GM21825 (cell line): Measurements from ENCODE around the gene PRSS57.
"Not testable (repeated sequence)": the region's sequence is repeated elsewhere in the genome, so short reads cannot be mapped to it uniquely, and the experiment has no call there.

Source experiments
- ATAC-seq: cut with Tn5 transposase; IDR thresholded peaks from one replicate; pipeline ENCODE4 v1.9.1; 2021; ENCODE audit warnings: mild to moderate bottlenecking, moderate library complexity; ENCODE audit not compliant: unreplicated experiment

PRSS57 gene

DNA sequence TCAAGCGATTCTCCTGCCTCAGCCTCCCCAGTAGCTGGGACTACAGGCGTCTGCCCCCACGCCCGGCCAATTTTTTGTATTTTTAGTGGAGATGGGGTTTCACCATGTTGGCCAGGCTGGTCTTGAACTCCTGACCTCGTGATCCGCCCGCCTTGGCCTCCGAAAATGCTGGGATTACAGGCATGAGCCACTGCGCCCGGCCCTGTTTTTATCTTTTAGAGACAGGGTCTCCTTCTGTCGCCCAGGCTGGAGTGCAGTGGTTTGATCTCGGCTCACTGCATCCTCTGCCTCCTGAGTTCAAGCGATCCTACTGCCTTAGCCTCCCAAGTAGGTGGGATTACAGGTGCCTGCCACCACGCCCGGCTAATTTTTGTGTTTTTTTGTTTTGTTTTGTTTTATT is 3.3 kb upstream of the PRSS57 start:
- ATAC-seq = not testable (repeated sequence)

GRCh38 chr19:694481-695351 is 536 bp downstream of the PRSS57 start:
- no peak for ATAC-seq

- ATAC-seq = no peak
These were observed 5.0 kb downstream of the PRSS57 start for GRCh38 chr19:690203-690602.

GRCh38 chr19:688992-689391 is 6.3 kb downstream of the PRSS57 start:
- ATAC-seq = no peak

GRCh38 chr19:688214-688613 is 7.0 kb downstream of the PRSS57 start:
- no peak for ATAC-seq

GRCh38 chr19:687569-688166 is 7.6 kb downstream of the PRSS57 start:
- no peak for ATAC-seq

DNA sequence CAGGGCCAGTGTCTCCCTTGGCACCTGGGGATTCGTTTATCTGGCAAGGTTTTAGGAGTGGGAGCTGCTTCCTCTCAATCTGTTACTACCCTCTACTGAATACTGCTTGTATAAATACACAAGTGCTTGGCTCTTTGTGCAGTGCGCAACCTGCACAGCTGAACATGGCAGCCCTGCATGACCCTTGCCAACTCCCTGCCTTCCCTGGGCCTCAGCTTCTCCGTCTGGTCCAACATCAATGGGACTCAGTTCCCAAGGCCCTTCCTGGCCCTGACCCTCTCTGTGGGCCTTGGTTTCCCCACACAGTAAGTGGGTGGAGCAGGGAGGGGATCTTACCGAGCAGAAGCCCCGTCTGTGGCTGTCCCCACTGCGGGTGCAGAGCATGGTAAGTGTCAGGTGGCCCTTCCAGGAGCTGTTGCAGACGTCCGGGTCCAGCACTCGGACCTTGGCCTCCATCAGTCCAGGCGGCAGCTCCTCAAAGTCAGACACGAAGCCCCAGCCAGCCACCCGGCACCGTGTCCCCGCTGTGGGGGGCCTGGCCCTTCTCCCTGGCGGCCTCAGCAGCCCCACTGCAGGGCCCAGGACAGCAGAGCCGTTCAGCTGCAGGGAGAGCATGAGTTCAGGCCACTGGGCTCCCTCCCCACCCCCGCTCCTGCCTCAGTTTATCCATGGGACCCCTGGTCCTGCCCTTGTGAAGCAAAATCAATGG is 8.5 kb downstream of the PRSS57 start:
- ATAC-seq = no peak

- ATAC-seq = no peak
These were observed 9.8 kb downstream of the PRSS57 start for GRCh38 chr19:685454-685931.

- ATAC-seq = no peak
These were observed 12.5 kb downstream of the PRSS57 start for GRCh38 chr19:682678-683320.

DNA sequence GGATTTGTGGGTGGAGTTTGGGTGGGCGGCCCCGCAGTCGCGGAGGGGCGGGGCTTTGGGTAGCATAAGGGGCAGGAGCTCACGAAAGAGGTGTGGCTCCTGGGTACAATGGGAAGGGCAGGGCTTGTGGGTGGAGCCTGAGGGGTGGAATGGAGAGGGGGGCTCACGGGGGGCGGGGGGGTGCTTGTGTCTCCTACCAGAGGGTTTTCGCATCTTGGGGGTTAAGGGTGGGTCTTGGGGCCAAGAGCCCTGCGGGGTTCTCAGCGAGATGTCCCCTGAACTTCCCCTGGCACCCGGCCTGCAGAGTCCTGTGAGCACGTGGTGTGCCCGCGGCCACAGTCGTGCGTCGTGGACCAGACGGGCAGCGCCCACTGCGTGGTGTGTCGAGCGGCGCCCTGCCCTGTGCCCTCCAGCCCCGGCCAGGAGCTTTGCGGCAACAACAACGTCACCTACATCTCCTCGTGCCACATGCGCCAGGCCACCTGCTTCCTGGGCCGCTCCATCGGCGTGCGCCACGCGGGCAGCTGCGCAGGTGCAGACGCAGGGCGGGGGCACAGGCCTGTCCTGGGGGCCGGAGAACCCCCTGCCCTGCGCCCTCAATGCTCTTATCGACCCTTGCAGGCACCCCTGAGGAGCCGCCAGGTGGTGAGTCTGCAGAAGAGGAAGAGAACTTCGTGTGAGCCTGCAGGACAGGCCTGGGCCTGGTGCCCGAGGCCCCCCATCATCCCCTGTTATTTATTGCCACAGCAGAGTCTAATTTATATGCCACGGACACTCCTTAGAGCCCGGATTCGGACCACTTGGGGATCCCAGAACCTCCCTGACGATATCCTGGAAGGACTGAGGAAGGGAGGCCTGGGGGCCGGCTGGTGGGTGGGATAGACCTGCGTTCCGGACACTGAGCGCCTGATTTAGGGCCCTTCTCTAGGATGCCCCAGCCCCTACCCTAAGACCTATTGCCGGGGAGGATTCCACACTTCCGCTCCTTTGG is 13.9 kb downstream of the PRSS57 start:
- ATAC-seq = no peak

- ATAC-seq = peak; percentile 69
These were observed 14.8 kb downstream of the PRSS57 start for GRCh38 chr19:680287-681028.

- ATAC-seq = peak; percentile 7
These were observed 15.6 kb downstream of the PRSS57 start for GRCh38 chr19:679418-680286.

- no peak for ATAC-seq
These were observed 16.4 kb downstream of the PRSS57 start for GRCh38 chr19:678791-679388.

DNA sequence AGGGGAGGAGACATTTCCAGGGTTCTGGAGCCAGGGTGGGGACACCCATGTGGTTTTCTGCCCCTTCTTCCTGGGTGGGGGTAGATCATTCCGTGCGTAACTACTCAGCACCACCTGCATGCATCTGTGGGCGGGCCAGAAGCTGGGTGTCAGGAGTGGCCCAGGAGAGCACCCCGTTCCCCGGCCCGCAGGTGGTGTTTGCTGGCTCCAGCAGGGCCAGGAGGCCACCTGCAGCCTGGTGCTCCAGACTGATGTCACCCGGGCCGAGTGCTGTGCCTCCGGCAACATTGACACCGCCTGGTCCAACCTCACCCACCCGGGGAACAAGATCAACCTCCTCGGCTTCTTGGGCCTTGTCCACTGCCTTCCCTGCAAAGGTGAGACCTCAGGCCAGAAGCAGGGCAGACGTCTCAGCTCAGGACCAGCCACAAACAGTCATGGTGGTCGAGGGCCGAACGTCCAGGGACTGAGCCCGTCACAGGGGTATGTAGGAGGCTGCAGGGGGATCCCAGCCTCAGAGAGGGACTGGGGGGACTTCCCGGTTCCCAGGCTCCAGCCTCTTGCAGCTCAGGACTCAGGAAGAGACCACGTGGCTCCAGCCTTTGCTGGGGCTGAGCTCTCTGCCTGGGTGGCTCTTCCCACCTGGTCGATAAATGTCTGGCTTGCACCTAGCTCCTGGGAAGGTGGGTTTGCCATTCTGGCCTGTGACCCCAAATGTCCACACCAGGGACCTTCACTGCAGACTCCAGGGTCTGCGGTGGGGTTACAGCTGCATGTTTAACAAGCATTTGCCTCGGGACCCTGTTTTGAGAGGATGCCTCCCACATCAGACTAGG is 17.4 kb downstream of the PRSS57 start:
- ATAC-seq = no peak

- ATAC-seq = no peak
These were observed 18.1 kb downstream of the PRSS57 start for GRCh38 chr19:677201-677600.

- ATAC-seq = no peak
These were observed 18.7 kb downstream of the PRSS57 start, which contains the start of gene FSTL3 for GRCh38 chr19:676339-677105. FSTL3 (plus strand) TSS chr19:676392; CDS start chr19:676424, 32 bp downstream.
